HG03432 (cell line): ENCODE results near the gene NUDT6.
"Not testable (repeated sequence)": the region's sequence is repeated elsewhere in the genome, so short reads cannot be mapped to it uniquely, and the experiment has no call there.

ENCODE experiments used
- ATAC-seq: cut with Tn5 transposase; IDR thresholded peaks from one replicate; pipeline ENCODE4 v1.9.1; 2021; ENCODE audit warnings: mild to moderate bottlenecking, moderate library complexity; ENCODE audit not compliant: unreplicated experiment

NUDT6 gene

DNA sequence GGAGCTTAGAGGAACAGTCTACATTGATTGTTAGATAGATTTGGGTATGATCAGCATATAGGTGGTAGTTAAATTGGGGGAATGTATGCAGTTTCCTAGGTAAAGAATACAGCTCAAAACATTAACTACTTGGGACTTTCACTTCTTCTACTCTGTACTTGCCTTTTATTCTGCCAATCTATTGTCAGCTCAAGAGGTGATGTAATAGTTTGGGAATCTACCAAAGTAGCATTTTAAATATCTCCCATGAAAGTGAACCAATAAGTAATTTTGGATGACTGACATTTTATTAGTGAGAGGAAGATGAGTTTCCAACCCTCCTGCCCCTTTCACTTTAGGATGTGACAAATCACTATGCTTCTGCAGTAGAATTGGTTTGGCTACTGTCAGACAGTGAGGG is 43.4 kb downstream of the NUDT6 start:
- no peak for ATAC-seq

DNA sequence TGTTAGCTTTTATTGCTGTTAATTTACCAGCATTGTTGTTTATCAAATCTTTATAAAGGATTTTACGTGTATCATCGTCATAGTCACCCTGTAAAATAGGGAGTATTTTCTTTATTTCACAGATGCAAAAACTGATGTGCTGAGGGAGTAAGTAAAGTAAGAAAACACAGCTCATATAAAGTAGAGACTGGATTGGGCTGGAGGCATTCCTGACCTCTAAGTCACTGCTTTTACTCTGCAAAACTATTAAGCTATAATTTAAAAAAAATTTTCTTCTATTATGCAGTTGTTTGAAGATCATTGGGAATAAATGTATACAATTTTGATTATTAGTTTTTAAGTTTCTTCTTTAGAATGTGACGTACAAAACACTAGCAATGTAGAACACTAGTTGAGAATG is 45.9 kb downstream of the NUDT6 start:
- ATAC-seq = no peak

DNA sequence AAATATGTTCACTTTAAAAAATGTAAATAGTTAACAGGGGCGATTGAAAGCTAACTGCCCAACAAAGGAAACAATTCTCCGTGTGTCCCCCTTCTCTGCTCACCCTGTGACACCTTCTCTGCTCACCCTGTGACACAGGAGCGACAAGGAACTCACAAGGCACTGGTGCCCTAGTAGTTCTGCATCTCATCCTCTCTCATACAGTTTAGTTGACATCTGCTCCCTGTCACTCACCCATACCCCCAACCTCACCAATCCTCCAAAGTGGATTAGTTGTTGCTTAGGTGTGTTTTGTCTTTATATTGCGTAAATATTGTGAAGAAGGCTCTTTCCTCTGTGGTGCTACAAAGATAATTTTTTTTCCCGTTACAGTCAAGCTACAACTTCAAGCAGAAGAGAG is 46.4 kb downstream of the NUDT6 start:
- ATAC-seq = no peak

DNA sequence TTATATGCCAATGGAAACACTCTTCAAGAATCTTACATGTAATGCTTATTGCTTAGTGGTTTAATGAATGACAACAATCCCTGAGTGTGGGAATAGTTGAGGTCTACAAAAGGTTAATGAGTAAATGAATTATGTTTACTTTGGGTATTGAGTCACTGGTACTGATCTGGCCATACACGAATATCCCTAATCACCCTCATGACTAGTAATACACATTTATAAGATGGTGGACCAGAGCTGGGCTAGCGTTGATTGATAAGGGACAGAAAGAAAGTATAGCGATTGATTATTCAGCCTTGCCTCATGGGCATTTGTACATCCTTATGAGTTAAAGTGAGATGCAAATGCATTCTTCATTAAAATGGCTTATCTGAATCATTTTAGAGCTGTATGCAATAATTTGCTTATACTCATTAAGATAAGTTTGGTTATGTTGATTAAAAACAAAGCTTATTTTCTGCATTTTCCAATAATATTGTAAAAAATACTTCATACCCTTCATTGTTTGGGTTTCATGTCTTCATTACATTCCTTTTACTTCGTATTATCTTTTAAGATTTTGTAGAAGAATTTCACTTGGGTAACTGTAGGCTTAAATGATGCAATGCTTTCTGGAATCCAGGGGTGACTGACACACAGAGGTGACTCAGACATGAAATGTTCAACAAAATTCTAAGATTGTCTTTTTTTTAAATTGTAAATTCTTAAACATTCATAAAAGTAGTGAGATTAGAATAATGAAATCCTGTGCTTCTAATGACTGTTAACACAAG is 48.4 kb downstream of the NUDT6 start:
- ATAC-seq = no peak

DNA sequence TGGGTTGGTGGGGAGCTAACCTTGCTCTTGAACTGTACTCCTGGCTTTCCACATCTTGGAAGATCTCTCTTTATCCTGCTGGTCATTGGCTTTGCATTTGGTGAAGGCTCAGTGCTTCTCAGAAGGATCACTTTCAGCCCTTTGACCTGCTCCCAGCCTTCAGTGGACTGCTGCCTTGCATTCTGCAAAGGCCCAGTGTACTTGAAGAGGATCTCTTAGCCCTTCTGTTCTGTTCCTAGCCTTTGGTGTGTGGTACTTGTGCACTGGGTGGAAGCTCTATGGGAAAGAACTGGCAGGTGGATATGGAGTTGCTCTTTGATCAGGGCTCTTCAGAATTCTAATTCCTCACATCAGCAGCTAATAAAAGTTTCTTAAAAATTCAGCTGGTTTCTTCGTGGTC is 49.3 kb downstream of the NUDT6 start:
- no peak for ATAC-seq

DNA sequence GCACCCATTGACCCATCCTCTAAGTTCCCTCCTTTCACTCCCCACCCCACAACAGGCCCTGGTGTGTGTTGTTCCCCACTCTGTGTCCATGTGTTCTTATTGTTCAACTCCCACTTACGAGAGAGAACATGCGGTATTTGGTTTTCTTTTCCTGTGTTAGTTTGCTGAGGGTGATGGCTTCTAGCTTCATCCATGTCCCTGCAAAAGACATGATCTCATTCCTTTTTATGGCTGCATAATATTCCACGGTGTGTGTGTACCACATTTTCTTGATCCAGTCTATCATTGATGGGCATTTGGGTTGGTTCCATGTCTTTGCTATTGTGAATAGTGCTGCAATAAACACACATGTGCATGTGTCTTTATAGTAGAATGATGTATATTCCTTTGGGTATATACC is 54.2 kb downstream of the NUDT6 start:
- ATAC-seq = not testable (repeated sequence)

DNA sequence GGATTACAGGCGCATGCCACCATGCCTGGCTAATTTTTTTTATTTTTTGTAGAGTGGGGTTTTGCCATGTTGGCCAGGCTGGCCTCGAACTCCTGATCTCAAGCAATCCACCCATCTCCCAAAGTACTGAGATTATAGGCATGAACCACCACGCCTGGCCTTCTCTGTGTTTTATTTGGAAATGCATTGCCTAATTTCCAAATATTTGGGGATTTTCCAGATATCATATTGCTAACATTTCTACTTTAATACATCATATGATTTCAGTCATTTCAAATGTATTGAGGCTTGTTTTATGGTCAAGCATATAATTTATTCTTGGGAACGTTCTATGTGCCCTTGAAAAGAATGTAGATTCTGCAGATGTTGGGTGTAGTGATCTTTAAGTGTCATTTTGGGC is 57.0 kb downstream of the NUDT6 start:
- ATAC-seq = no peak

DNA sequence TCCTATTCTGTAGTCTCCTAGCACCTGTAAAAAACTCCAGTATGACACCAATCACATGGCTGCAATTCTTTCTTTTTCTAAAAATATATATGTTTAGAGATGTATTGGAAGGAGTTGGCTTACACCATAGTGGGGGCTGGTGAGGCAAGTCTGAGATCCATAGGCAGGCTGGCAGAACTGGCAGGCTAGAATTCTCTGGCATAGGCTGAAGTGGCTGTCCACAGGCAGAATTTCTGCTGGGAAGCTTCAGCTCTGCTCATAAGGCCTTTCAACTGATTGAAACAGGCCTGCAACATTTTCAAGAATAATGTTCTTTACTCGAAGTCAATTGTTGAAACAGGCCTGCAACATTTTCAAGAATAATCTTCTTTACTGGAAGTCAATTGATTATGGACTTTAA is 58.8 kb downstream of the NUDT6 start:
- no peak for ATAC-seq

DNA sequence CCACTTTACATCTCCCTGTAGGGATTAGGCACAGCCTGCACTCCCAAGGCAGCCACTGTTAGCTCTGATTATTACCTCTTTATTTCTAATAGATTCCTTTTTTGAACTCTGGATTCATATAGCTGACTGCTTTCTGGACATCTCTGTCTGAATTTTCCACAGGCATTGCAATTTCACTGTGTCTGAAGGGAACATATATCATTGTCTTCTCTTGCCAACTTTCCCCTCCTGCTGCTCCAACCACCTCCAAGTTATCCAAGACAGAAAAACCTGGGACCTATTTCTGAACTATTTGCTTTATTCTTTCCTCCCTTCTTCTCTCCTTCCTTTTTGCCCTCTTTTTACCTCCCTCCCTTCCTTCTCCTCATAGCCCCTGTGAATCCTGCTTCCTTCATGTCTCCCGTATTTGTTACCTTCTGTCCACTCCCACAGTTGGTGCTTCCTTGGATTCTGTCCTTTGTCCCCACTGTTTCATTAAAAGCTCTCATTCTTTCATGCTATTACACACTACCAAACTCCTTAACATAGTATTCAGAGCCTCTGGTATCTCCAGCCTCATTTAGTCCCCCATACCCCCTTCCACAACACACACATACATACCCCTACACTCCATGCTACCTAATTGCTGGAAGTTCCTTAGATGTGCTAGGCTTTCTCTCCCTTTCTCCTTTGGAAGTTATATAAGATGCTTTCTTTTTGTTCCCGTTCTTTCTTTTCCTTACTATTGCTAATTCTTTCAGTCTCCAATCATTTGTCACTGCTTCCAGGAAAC is 61.0 kb downstream of the NUDT6 start:
- no peak for ATAC-seq

DNA sequence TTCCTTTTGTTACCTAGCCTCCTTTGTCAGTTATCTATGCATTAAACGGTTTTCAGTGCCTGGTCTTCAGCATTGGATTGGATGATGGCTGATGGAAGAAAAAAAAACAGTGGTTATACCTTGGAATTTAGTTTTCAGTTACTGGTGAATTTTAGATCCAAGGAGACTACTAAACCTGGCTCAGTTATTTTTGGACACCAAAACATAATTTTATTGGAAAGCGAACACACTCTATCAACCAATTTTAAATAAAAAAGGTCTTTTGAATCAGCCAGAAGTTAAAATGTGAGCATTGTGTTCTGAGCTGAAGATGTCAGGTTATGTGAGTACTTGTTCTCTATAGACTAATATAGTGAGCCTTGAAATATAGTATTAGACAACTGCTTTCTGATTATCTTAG is 63.7 kb downstream of the NUDT6 start:
- no peak for ATAC-seq

DNA sequence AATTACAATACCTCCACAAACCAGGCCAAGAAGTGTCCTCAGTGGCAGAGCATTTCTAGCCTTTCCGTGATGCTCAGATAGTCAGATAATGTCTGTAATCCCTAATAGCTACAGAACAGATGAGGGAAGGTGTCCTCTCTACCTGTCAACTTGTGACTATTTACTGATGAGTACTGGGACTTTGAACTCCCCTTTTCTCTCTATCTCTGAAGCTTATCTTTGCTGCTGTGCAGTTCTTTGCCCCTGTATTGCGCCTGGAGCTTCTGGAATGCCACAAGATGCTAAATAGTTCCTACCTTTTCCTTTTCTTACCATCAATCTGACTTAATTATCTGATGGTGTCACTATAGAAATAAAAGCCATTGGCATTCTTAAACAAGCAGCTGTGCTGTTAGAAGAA is 65.2 kb downstream of the NUDT6 start:
- ATAC-seq = no peak

DNA sequence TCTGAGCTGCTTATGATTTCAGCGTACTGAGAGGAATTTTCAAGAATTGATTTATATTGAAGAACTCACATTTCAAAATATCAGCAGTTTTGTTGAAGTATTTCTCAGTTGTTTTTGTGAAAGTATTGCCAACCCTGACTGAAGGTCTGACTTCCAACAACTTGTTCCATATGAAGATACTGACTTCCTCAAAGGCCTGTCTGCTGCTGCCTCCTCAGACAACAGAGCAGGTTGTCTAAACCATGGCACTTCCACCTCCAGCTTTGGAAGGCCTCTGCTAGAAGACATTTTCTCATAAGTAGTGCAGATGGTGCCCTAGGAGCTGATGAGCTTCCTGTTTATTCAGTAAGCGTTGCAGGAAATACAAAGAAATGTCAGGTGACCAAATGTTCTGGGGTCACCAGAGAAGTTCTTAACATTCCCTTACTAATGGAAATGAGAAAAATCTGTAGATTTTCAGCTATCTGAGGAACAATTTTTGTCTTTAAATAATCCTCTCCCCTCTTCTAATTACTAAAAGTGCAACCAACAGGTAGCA is 67.0 kb downstream of the NUDT6 start:
- ATAC-seq = no peak

DNA sequence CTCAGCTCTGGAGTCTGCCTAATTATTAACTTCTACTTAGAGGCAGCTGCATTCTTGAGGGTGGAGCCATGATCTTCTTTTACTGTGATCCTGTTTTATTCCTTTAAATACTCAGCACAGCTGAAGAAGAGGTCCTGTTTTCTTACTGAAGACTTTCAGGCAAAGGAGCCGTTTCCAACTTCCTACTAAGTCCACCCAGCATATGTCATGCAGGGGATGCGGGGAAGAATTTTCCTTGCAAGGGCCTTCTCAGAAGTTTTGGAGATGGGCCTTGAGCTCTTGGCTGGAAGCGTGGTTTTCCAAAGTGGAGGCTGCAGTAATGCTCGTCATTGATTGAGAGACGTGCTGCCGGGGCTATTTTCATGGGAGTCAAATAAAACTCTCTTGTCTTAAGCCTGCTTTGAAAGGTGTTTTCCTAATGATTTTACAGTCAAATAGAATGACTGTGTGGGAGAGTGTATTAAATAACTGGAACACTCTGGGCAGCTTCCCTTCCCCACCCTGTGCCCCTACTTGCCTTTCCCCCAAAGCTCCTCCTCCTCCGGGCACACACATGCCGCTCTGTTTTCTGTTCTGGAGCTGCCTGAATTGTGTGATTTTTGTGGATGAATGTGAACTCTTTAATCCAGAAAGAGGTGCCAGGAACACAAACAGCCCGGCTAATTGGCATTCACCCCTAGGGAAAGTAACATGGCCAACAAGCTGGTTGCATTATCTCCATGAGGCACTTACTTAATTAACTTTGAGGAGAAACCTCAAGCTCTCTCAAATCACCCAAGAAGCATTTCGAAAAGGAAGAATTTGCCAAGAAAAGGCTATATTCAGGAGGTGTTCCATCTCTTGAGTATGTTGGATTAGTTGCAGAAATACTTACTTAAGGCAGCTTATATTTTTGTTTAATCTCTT is 67.7 kb downstream of the NUDT6 start:
- no peak for ATAC-seq

DNA sequence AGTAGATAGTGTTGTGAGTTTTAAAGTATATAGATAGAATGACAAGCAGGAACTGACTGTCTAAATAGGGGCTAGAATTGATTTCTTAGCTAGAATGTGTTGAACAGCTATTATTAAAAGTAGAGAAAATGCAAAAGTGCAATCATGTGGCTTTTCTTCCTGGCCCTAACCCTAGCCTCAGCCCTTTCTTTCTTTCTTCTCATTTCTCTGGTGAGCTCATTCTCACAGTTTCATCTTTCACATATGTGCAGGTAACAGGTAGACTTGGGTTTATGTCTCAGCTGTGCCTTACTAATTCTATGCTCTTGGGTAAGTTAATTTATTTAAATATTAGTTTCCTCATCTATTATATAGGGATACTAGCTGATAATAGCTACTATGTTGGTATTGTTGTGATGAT is 70.8 kb downstream of the NUDT6 start:
- ATAC-seq = no peak

DNA sequence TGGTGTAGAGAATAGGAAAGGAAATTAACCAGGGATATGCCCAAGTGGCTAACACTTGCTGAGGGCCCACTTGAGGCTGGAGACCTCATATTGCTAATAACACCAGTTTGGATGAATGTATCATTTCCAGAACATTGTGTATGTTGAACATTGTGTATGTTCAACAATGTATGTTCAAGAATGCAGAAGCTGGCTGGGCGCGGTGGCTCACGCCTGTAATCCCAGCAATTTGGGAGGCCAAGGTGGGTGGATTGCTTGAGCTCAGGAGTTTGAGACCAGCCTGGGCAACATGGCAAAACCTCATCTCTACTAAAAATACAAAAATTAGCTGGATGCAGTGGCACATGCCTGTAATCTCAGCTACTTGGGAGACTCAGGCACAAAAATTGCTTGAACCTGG is 72.6 kb downstream of the NUDT6 start:
- not testable (repeated sequence) for ATAC-seq

DNA sequence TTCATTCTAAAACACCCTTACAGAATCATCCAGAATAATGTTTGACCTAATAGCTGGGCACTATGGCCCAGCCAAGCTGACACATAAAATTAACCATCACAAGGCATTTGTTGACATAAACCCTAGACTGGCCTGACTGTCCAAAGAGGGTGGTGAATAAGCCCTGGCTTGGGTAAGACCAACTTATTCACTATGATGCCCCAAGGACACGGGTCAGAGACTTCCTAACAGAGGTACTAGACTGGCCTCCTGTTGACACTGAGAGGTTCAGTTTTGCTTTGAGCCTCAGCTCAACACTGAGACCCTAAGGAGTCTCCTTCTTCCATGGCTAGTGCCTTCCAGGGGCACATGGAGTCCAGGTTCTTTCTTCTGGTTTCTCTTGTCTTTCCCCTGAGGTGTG is 74.5 kb downstream of the NUDT6 start:
- no peak for ATAC-seq

DNA sequence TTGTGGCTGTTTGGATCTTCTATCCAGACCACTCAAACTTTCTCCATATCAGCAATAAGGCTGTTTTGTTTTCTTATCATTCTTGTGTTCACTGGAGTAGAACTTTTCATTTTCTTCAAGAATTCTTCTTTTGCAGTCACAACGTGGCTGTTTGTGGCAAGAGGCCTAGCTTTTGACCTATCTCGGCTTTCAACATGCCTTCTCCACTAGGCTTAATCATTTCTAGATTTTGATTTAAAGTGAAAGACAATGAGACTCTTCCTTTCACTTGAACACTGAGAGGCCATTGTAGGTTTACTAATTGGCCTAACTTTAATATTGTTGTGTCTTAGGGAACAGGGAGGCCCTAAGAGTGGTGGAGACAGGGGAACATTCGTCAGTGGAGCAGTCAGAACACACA is 76.6 kb downstream of the NUDT6 start:
- peak; percentile 75 for ATAC-seq

DNA sequence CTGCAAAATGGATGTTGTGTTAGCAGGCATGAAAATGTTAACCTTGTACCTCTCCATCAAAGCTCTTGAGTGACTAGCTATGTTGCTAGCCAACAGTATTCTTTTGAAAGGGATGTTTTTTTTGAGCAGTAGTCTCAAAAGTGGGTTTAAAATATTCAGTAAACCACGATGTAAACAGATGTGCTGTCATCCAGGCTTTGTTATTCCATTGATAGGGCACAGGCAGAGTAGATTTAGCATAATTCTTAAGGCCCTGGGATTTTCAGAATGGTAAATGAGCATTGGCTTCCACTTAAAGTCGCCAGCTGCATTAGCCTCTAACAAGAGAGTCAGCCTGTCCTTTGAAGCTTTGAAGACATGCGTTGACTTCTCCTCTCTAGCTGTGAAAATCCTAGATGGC is 77.3 kb downstream of the NUDT6 start:
- no peak for ATAC-seq

DNA sequence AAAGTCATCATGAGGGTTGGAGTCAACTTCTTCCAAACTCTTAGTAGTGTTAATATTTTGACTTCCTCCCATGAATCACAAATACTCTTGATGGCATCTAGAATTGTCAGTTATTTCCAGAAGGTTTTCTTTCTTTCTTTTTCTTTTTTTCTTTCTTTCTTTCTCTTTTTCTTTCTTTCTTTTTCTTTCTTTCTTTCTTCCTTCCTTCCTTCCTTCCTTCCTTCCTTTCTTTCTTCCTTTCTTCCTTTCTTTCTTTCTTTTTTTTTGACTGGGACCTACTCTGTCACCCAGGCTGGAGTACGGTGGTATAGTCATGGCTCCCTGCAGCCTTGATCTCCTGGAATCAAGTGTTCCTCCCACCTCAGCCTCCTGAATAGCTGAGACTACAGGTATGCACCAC is 78.0 kb downstream of the NUDT6 start:
- not testable (repeated sequence) for ATAC-seq

DNA sequence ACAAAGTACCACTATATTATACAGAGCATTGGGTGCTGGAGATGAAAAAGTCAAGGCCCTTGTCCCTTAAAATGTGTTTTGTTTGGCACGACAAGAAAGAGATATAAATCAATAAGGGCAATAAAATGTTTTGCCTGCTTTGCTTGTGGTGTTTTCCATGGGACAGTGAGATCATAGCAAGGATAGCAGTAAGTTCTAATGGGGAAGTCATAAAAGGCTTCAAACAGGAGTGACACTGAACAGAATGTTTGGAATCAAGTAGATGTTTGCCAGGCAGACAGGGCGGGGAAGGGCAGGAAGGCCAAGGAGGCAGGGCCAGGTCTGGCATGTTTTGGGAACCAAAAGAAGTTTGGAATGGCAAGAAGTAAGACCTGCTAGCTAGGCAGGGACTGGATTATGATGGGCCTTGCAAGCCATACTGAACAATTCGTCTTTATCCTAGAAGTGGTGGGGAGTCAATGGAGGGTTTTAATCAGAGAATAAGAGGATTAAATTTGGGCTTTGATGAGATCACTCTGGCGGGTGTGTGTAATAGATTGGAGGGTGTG is 79.3 kb downstream of the NUDT6 start:
- no peak for ATAC-seq
